NCI-H2029 (cell line): ENCODE results near the gene IGHMBP2.
A peak's percentile ranks its signal among the peaks of the same experiment; 100 is the strongest.
"Not testable (repeated sequence)": the region's sequence is repeated elsewhere in the genome, so short reads cannot be mapped to it uniquely, and the experiment has no call there.

Experiments used
- DNase-seq: peaks from one replicate; lab custom pipeline; 2025; lab: John Stamatoyannopoulos, UW

IGHMBP2 gene

DNA sequence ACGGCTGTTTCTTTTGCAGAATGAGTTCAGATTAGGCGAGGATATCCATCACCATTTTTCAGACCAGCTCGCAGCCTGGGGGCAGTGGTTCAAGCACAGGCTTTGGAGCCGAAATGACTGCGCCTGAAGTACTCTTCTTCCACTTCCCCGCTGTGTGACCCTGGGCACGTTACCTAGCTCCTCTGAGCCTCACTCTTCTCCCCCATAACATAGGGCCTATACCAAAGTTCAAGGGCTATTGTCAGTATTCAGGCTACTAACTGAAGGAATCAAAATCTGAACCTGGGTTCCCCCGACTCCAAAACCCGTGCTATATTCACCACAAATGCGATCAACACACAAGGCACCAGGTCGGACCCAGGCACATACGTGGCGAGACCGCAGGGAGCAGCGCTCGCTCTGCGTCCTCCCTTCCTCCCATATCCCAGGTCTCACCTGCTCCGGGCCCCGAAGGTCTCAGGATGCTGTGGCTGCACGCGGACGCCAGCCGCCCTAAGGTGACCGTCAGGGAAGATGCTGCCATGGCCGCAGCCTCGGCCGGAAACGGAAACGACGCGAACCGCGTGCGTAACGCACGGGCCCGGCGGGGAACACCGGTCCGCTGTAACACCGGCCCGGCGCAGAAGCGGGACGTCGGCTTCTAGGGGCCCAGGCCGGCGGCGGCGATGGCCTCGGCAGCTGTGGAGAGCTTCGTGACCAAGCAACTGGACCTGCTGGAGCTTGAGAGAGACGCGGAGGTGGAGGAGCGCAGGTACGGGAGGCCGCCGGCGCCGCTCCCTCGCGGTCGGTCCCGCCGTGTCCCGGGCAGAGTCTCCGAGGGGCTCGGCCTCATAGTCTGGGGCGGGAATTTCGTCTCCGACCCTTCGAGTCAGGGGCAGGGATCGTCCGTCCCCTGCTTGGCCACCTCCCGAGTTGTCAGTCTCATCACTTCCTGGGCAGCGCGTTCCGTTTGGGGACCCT lies at the start of gene IGHMBP2, which contains the start of gene MRPL21:
Gene IGHMBP2 (plus strand): TSS at position 604 of the 960 bp plus-strand sequence. CDS start 62 bp downstream, at position 666.
Gene MRPL21 (minus strand): TSS at position 545 of the 960 bp plus-strand sequence. CDS start 22 bp downstream, at position 523.
- DNase-seq: peak; percentile 77

GRCh38 chr11:68854273-68854958 lies 49.3 kb upstream of the IGHMBP2 start:
- no peak for DNase-seq

- DNase-seq: no peak
These were observed 48.3 kb upstream of the IGHMBP2 start for GRCh38 chr11:68855205-68855981.

- DNase-seq: not testable (repeated sequence)
These were observed 47.2 kb upstream of the IGHMBP2 start for GRCh38 chr11:68856425-68857030.

DNA sequence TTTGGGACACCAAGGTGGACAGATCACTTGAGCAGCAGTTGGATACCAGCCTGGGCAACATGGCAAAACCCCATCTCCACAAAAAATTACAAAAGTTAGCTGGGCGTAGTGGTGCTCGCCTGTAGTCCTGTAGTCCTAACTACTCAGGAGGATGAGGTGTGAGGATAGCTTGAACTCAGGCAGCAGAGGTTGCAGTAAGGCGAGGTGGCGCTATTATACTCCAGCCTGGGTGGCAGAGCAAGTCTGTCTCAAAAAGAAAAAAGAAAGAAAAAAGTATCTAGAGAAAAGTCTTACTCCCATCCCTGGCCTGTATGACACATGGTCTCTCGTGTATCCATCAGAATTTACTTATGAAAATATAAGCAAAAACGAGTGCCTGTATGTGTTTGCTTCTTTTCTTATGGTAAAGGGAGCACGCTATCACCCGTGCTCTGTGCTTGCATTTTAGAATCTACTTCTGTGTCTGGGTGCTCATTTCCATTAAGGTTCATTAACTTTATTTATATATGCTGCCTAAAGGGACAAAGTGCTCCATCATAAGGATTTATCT lies 46.6 kb upstream of the IGHMBP2 start:
- DNase-seq: no peak

- DNase-seq: no peak
These were observed 44.6 kb upstream of the IGHMBP2 start for GRCh38 chr11:68859123-68859522.

DNA sequence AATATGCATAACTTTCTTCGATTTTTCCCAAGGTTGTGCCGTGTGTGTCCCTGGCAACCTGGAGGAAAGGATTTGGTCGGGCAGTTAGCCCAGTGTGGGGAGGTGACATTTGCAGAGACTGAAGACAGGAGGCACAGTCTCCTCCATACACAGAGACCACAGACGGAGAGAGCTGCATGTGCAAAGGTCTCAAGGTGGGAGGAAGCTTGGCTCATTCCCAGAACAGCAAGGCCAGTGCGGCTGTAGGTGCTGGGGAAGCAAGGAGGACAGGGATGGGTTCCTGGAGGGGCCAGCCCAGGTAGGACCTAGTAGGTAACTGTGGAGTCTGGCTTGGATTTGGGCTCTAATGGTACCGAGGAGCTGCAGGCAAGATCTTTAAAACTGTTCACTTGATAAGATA lies 41.3 kb upstream of the IGHMBP2 start:
- no peak for DNase-seq

DNA sequence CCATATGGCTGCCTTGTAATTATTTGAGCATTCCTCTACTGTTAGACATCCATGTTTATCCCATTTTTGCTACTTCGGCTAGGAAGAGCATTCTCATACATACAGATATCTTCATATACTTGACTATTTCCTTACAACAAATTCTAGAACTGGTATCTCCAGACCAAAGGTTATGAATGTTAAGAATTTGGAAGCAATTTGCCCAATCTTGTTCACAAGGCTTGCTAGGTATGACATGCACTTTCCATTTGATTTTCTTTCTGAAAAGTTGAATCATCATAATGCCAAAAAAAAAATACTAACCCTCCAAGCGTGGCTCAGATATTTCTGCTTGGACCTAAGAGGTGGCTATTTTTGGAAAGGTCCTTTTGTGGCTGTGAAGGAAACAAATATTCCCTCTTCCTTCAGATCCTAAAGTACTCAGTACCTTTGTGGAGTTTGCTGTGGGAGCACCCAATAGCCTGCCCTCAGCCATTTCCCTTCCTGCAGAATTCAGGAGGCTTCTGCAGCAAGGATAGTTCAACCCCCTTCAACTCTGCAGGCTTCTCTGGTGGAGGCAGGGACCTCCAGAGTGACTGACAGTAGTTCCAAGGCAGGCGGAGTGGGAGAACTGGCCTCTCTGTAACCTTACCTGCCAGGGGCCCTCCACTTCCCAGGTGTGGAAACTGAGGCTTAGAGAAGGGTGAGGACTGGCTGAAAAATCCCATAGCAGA lies 40.0 kb upstream of the IGHMBP2 start:
- DNase-seq: no peak

GRCh38 chr11:68865241-68865640 lies 38.5 kb upstream of the IGHMBP2 start:
- DNase-seq: no peak

DNA sequence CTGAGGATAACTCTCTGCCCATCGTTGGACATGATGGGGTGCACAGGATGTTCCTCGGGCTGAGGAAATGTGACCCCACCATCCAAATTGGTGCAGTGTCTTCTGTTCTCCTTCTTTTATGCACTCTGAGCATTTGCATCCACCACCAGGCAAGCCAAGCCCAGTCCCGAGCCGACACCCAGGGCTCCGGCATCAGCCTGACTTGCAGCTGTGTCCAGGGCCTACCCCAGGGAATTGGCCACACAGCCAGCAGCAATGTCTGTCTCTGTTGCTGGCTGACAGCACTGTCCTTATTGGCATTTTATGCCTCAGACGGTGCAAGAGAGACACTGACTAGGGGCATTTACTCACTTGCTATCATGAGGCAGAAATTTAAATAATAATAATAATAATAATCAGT lies 36.6 kb upstream of the IGHMBP2 start:
- no peak for DNase-seq

DNA sequence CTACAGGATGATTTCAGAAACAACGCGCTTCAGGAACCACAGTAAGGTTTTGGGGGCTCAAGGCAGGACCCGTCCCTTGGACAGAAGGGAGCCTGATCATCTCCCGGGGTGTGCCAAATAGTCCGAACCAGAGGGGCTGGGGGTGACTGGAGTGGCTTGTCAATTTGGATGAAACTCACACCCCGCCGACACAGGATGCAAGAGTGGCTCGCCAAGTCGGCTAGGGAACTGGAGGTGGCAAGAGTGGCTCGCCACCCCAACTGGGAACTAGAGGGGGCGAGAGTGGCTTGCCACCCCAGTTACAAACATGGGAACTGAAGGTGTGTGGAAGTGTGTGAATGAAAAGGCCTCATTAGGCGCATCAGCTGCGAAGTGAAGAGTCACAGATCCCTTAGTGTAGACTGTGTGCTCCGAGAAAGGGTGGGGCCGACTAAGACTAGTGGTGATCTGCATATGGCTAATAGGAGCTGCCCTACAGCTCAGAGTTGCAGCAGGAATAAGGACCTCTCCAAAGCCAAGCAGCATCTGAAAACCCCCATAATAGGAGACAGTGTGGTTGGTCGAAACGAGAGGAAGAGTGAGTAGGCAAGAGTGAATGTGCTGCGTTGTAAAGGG lies 35.4 kb upstream of the IGHMBP2 start:
- DNase-seq: no peak

- no peak for DNase-seq
These were observed 33.2 kb upstream of the IGHMBP2 start for GRCh38 chr11:68870470-68870869.

DNA sequence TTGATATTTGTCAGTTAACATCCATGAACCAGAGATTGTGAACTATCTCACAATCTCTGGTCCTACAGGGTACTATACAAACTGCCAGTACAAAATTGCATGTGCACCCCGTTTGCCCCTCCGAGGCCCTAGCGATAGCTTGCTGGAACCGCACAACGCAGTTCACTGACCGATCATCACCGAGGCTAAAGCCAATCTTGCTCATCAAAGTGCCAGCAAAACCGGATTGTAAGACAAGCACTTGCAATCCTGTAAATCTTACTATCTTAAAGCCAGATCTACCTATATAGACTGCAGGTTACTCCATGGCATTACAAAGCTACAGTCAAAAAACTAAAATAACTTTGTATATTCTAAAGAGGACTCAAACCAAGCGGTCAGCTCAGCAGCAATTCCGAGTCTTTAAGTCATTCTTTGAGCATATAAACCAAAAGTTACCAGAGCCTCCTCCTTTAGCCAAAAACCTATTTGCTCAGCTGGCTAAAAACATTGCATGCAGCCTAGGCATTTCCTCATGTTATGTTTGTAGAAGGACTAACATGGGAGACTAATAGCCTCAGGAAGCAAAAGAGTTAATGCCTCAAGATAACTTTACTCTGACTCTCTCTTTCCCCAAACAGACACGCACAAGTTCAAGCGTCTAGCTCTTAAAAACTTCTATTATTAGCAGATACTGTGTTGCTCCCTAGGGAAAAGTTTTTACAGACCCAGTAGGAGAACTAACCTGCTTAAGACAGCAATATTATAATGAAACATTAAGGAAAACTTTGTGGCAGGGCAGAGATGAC lies 31.3 kb upstream of the IGHMBP2 start:
- no peak for DNase-seq

- no peak for DNase-seq
These were observed 25.7 kb upstream of the IGHMBP2 start for GRCh38 chr11:68878022-68878421.

DNA sequence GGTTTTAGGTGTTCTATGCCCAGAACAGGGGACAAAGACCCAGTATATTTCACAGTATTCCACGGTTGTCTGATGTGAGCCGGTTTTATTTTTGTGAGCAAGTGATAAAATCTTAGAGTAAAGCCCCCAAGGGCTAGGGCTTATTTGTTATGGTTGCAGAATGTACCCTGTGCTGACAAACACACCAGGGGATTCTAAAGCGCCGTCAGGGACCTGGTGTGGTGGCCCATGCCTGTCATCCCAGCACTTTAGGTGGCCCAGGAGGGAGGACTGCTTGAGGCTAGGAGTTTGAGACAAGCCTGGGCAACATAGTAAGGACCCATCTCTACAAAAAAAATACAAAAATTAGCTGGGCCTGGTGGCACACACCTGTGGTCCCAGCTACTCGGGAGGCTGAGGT lies 22.8 kb upstream of the IGHMBP2 start:
- DNase-seq: no peak

GRCh38 chr11:68881320-68881719 lies 22.4 kb upstream of the IGHMBP2 start:
- DNase-seq: no peak

- DNase-seq: no peak
These were observed 21.3 kb upstream of the IGHMBP2 start for GRCh38 chr11:68882391-68882790.

DNA sequence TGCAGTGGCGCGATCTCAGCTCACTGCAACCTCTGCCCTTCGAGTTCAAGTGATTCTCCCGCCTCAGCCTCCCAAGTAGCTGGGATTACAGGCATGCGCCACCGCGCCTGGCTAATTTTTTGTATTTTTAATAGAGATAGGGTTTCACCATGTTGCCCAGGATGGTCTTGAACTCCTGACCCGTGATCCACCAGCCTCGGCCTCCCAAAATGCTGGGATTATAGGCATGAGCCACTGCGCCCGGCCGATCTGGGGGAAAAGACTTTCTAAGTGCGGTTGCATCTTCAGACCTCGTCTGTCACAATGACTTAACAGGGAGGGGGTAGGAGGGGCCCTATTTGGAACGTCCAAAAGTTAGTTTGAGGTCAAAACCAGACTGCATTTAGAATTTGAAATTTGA lies 18.9 kb upstream of the IGHMBP2 start:
- DNase-seq: not testable (repeated sequence)

DNA sequence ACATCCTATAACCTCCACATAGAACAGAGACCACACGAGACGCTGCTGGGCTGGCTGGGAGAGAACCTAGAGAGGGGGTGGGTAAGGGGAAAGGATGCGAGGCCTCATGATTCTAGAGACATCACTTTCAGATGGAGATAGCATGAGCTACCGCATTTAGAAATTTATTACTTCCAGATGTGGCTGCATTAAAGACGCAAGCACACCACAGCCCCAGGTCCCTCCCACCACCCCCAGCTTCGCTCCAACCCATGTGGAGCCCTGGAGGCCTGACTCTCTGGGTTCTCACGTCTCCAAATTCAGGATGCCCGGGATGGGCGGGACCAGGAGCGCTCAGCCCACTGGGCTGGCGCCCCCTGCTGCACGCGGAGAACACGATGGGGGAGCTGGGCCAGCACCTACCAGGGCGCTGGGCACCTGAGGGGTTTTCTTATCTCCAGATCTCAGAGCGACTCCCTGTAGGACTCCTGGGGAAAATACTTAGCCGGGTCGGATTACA lies 13.7 kb upstream of the IGHMBP2 start:
- DNase-seq: no peak
